Stimulated activated CD8-positive, alpha-beta memory T cell treated with anti-CD3 and anti-CD28 coated beads, Interleukin-4, amount 100 ng/mL, for 48 hours (primary cell): ENCODE results near the gene FETUB.
A peak's percentile ranks its signal among the peaks of the same experiment; 100 is the strongest.
"Not testable (repeated sequence)": the region's sequence is repeated elsewhere in the genome, so short reads cannot be mapped to it uniquely, and the experiment has no call there.

Source experiments
- DNase-seq: peaks from one replicate; pipeline ENCODE4 v3.0.0-alpha.2; 2020

FETUB gene

GRCh38 chr3:186614266-186614596, 26.0 kb upstream of the FETUB start:
- DNase-seq: no peak

- DNase-seq: peak; percentile 87
Measured at GRCh38 chr3:186614597-186615483, 25.4 kb upstream of the FETUB start.

GRCh38 chr3:186616299-186616617, 23.9 kb upstream of the FETUB start:
- DNase-seq: no peak

GRCh38 chr3:186617036-186617946, 22.9 kb upstream of the FETUB start:
- DNase-seq: peak; percentile 91

GRCh38 chr3:186618318-186618938, 21.8 kb upstream of the FETUB start:
- no peak for DNase-seq

- DNase-seq: no peak
Measured at GRCh38 chr3:186619787-186620212, 20.4 kb upstream of the FETUB start.

GRCh38 chr3:186620213-186621092, 19.7 kb upstream of the FETUB start:
- no peak for DNase-seq

- no peak for DNase-seq
Measured at GRCh38 chr3:186621894-186622650, 18.1 kb upstream of the FETUB start.

GRCh38 chr3:186622651-186623310, 17.4 kb upstream of the FETUB start:
- no peak for DNase-seq

- no peak for DNase-seq
Measured at GRCh38 chr3:186624598-186624997, 15.6 kb upstream of the FETUB start.

GRCh38 chr3:186625600-186626042, 14.6 kb upstream of the FETUB start:
- no peak for DNase-seq

- DNase-seq: no peak
Measured at GRCh38 chr3:186626254-186626847, 13.8 kb upstream of the FETUB start.

- no peak for DNase-seq
Measured at GRCh38 chr3:186627852-186628414, 12.3 kb upstream of the FETUB start.

GRCh38 chr3:186628756-186629155, 11.4 kb upstream of the FETUB start:
- no peak for DNase-seq

GRCh38 chr3:186630950-186631641, 9.1 kb upstream of the FETUB start:
- DNase-seq: no peak

GRCh38 chr3:186633481-186633880, 6.7 kb upstream of the FETUB start:
- no peak for DNase-seq

GRCh38 chr3:186634207-186634606, 6.0 kb upstream of the FETUB start:
- DNase-seq: not testable (repeated sequence)

GRCh38 chr3:186635532-186635931, 4.7 kb upstream of the FETUB start:
- DNase-seq: no peak

- DNase-seq: no peak
Measured at GRCh38 chr3:186636536-186636935, 3.7 kb upstream of the FETUB start.

GRCh38 chr3:186637686-186638085, 2.5 kb upstream of the FETUB start:
- no peak for DNase-seq
